ENCODE results near the gene CLDN6. TPM values are rescaled to one million over a fixed set of nuclear protein-coding genes. Genes with fewer than 3 reads are reported as not detected.

CLDN6 gene
- total RNA-seq, 1 donor from 2014 or later = not detected

- no peak overlapping the region for H3K27ac Mint-ChIP-seq
- DNase-seq = no peak
- no peaks in the 10 kb centered on the region for H3K4me1 Mint-ChIP-seq
- no peaks in the 10 kb centered on the region for H3K9me3 Mint-ChIP-seq
- no peak for ATAC-seq (ENCODE audit: low read depth)
- no peak for TF ChIP-seq CTCF (IDR thresholded peaks at IDR 0.05)
- intact Hi-C loops (cut with micrococcal nuclease) = no loop called here
- peaks cover 6% of the 10 kb centered on the region for H3K27me3 Mint-ChIP-seq
- CTCF ChIA-PET = no interaction called here
- H3K4me3 Mint-ChIP-seq = no peak overlapping the region
- POLR2A ChIA-PET = interaction anchor here (0.6 kb wide), 1 partner anchor 48 kb away, joined by 4 read pairs; no protein-coding TSS in a partner anchor
- H3K36me3 Mint-ChIP-seq (ENCODE audit: low read depth) = no peaks in the 10 kb centered on the region
These were observed 21.7 kb downstream of the CLDN6 start for GRCh38 chr16:2996298-2996697.

DNA sequence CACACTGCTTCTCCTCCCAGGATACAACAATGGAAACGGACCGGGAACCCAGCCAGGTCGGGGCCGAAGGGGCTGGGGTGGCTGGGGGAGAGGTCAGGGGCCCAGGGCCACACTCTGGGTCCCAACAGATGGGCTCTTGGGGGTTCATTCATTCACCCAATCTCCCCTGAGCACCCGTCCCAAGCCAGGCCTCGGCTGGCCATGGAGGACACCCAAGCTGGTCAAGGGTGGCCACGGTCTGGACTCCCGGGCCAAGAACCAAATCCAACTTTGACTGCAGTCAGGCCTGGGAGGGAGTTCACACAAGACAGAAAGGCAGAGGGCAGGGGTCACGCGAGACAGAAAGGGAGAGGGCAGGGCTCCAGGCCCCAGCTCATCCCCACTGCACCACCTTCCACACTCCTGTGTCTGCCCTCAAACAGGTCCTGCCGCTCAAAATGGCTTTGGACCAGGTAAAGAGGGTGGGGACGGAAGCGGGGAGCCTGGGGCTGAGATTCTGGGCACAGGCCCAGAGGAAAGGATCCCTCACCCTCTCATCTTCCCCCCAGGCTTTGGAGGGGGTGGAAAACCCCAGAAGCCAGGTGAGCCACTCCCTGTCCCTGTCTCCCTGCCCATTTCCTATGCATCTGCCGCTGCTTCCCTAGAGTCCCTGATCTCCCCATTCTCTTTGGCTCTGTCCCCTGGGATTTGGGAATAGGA lies 25.5 kb downstream of the CLDN6 start:
- ChIA-PET POLR2A (no interaction called here), CTCF (no interaction called here)
- Mint-ChIP-seq H3K4me3 (no peak overlapping the region), H3K9me3 (no peaks in the 10 kb centered on the region), H3K4me1 (no peaks in the 10 kb centered on the region), H3K36me3 (ENCODE audit: low read depth) (no peaks in the 10 kb centered on the region), H3K27ac (no peak overlapping the region), H3K27me3 (peaks cover 3% of the 10 kb centered on the region)
- ATAC-seq (ENCODE audit: low read depth) (no peak), DNase-seq (no peak)
- no peak for TF ChIP-seq CTCF (IDR thresholded peaks at IDR 0.05)
- intact Hi-C loops (cut with micrococcal nuclease) = no loop called here

GRCh38 chr16:2991566-2992261 lies 26.3 kb downstream of the CLDN6 start:
- H3K4me1 Mint-ChIP-seq = no peaks in the 10 kb centered on the region
- no peaks in the 10 kb centered on the region for H3K9me3 Mint-ChIP-seq
- DNase-seq (no peak), ATAC-seq (ENCODE audit: low read depth) (no peak)
- no peak overlapping the region for H3K27ac Mint-ChIP-seq
- intact Hi-C loops (cut with micrococcal nuclease) = no loop called here
- POLR2A ChIA-PET = no interaction called here
- CTCF ChIA-PET = no interaction called here
- no peak for TF ChIP-seq CTCF (IDR thresholded peaks at IDR 0.05)
- no peak overlapping the region for H3K4me3 Mint-ChIP-seq
- H3K27me3 Mint-ChIP-seq = peaks cover 3% of the 10 kb centered on the region
- no peaks in the 10 kb centered on the region for H3K36me3 Mint-ChIP-seq (ENCODE audit: low read depth)

GRCh38 chr16:2990891-2991290 lies 27.1 kb downstream of the CLDN6 start:
- H3K9me3 Mint-ChIP-seq = no peaks in the 10 kb centered on the region
- H3K36me3 Mint-ChIP-seq (ENCODE audit: low read depth) = no peaks in the 10 kb centered on the region
- ChIA-PET POLR2A (no interaction called here), CTCF (no interaction called here)
- H3K4me3 Mint-ChIP-seq = no peak overlapping the region
- H3K27ac Mint-ChIP-seq = no peak overlapping the region
- intact Hi-C loops (cut with micrococcal nuclease) = no loop called here
- peaks cover 3% of the 10 kb centered on the region for H3K27me3 Mint-ChIP-seq
- no peak for TF ChIP-seq CTCF (IDR thresholded peaks at IDR 0.05)
- no peak for DNase-seq
- H3K4me1 Mint-ChIP-seq = no peaks in the 10 kb centered on the region
- ATAC-seq (ENCODE audit: low read depth) = no peak

DNA sequence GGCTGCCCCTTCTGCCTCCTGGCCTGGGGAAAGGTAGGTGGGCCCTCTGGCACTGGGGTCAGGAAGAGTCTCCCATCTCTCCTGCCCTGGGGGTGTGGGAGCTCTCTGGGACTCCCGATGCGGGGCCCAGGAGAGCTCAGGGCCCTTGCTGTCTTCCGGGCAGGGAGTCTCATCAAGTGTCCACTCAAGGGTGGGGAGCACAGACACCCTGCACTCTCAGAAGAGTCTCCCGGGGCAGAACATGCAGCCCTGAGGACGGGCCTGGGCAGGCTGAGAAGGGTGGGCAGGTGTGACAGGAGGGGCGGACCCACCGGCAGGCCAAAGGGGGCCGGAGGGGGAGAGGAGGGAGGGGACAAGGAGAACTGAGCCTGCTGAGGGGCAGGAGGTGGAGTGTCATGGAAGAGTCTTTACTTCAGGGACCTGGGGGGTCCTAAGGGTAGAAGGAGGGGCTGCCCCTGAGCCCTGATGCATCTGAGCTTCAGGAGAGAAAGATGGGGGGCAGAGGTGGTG lies 29.3 kb downstream of the CLDN6 start:
- H3K36me3 Mint-ChIP-seq (ENCODE audit: low read depth) = no peaks in the 10 kb centered on the region
- intact Hi-C loops (cut with micrococcal nuclease) = no loop called here
- H3K9me3 Mint-ChIP-seq = no peaks in the 10 kb centered on the region
- POLR2A ChIA-PET = no interaction called here
- peaks cover 3% of the 10 kb centered on the region for H3K27me3 Mint-ChIP-seq
- DNase-seq (no peak), ATAC-seq (ENCODE audit: low read depth) (no peak)
- no peak overlapping the region for H3K4me3 Mint-ChIP-seq
- peaks cover 6% of the 10 kb centered on the region for H3K4me1 Mint-ChIP-seq
- no peak overlapping the region for H3K27ac Mint-ChIP-seq
- TF ChIP-seq CTCF (IDR thresholded peaks at IDR 0.05) = no peak
- CTCF ChIA-PET = no interaction called here
